Heart right ventricle (tissue), 16 donors: Measurements from ENCODE around the gene C1orf87. TPM values are rescaled to one million over a fixed set of nuclear protein-coding genes. Genes with fewer than 3 reads are reported as not detected.

Experiments used
- ATAC-seq, 8 donors: fragments of 200-7000 bp; cut with Tn5 transposase; one replicate each; pipeline ENCODE4 v1.9.1; 2020; ENCODE audit warnings: mild to moderate bottlenecking in 8 of 8, moderate library complexity in 8 of 8, moderate number of reproducible peaks in 1 of 8
- DNase-seq, 2 donors: peaks; one replicate each; pipeline ENCODE4 v3.0.0-alpha.2; 2020
- H3K27ac ChIP-seq, 10 donors: fragments of 200-600 bp; sonication (generic) in 2 of 10; one replicate each; pipeline versions ENCODE4 v1.5.0 to v1.8.0; 2020 to 2022; ENCODE audit warnings: mild to moderate bottlenecking in 3 of 10
- H3K27me3 ChIP-seq, 7 donors: fragments of 200-600 bp; one replicate each; pipeline ENCODE4 v1.8.0; 2021 to 2022; ENCODE audit warnings: mild to moderate bottlenecking in 2 of 7
- H3K36me3 ChIP-seq, 9 donors: fragments of 200-600 bp; sonication (generic) in 1 of 9; one replicate each; pipeline versions ENCODE4 v1.5.0 to v1.8.0; 2020 to 2022; ENCODE audit warnings: mild to moderate bottlenecking in 2 of 9
- H3K4me1 ChIP-seq, 9 donors: fragments of 200-600 bp; sonication (generic) in 1 of 9; one replicate each; pipeline versions ENCODE4 v1.5.0 to v1.8.0; 2020 to 2022; ENCODE audit warnings: mild to moderate bottlenecking in 4 of 9
- H3K4me3 ChIP-seq, 10 donors: fragments of 200-600 bp; sonication (generic) in 2 of 10; one replicate each; pipeline versions ENCODE4 v1.5.0 to v1.8.0; 2020 to 2022; ENCODE audit warnings: mild to moderate bottlenecking in 7 of 10, moderate library complexity in 2 of 10
- H3K9me3 ChIP-seq, 11 donors: fragments of 200-600 bp in 10 of 11; sonication (generic) in 2 of 11; one replicate each; pipeline versions ENCODE4 v1.5.0 to v1.8.0; 2013 to 2022; ENCODE audit warnings: mild to moderate bottlenecking in 2 of 11, control low read depth in 1 of 11, moderate library complexity in 1 of 11
- CTCF ChIP-seq, 9 donors: fragments of 200-600 bp; sonication (generic) in 2 of 9; IDR thresholded peaks; one replicate each; pipeline versions ENCODE4 v1.5.0 to v1.8.0; 2021 to 2022; ENCODE audit warnings: antibody characterized with exemption in 9 of 9, mild to moderate bottlenecking in 5 of 9, moderate library complexity in 1 of 9
- WGBS, 2 donors: extraction: QIAGEN DNeasy Blood & Tissue Kit; methylation state at CpG; one replicate each; pipeline ENCODE4 v1.1.7; 2013; ENCODE audit warnings: inconsistent platforms in 1 of 2; 5-methylcytosine and 5-hydroxymethylcytosine counted together
- intact Hi-C, 10 donors: fragments of 100-400 bp; cut with DNase I; formaldehyde crosslinking; loops; one replicate each; pipeline versions ENCODE4 v1.11.1 to v1.14.2; 2022
- polyA plus RNA-seq, 2 donors: library from polyadenylated mRNA; stranded (reverse); fragments of 200-250 nt; gene quantifications; one replicate each; pipeline ENCODE4 v1.2.3, GENCODE V29; 2013
- total RNA-seq, 10 donors: library from RNA; stranded (reverse); fragmentation: NEBNext Ultra II Directional in 3 of 10; extraction: Animal tissue kit (Norgen Biotek cat#: 25700) in 3 of 10; gene quantifications; one replicate each; pipeline versions ENCODE4 v1.2.1 to v1.2.4, GENCODE V29; 2021 to 2023
- donor health status: Arrhythmogenic right ventricular cardiomyopathy.
- donor health status: ischemic (EF 13 %, LVEDD 7.1; RV severe dilation, severe dysfunction).
- donor health status: healthy with polysubstance abuse.
- donor health status: DM: no; HTN: yes; CAD: no.
- donor health status: DM: no; HTN: no; CAD: no.
- donor health status: ischemic (EF 25% LVEDD 6.9; RV normal size, moderate dysfunction).
- donor health status: ischemic (EF 25% LVEDD 5.7; RV mildly dilated, moderate dysfunction).
- donor health status: healthy.
- donor health status: DM: yes; HTN: yes; CAD: no.
- donor health status: Ischemic cardiomyopathy.
- donor health status: ischemic (EF 35%, LVEDD 5.7; RV mildly dilated, moderate dysfunction).
- donor health status: nonischemic (EF 11% LVEDD 7.7; RV severe dilation, severe dysfunction).
- donor health status: DM: yes; HTN: yes; CAD: no.
- donor health status: PGD.
- donor health status: ischemic (EF 29% LVEDD 5.4; RV normal size, mild dysfunction).
- donor health status: nonischemic (EF 23%, LVEDD 6.1; RV moderate dilation, normal function).

The C1orf87 gene
- total and polyA plus RNA-seq, 12 donors = not detected

DNA sequence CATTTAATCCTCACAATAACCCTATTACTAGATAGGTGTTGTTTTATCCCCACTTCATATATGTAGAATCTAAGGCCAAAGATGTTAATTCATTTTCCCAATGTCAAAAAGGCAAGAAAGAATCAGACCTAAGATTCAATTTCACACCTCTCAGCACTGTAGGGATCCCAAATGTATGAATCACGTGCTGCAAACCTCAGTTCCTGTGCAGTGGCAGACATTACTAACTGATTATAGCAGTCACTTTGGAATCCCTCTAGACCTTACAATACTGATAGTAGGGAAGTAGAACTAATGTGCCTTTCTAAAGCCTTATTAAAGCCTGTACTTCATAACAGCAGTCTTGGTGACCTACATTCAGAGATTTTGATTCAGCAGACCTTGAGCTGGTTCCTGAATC is 2.3 kb downstream of the C1orf87 start:
- TF ChIP-seq CTCF (IDR thresholded peaks at IDR 0.05) = no peak
- ATAC-seq (no peak), DNase-seq (no peak)
- H3K4me3 ChIP-seq = no peak overlapping the region
- intact Hi-C loops = no loop called here
- H3K36me3 ChIP-seq = no peaks in the 10 kb centered on the region
- peaks cover 0 to 47% (median 36%) of the 10 kb centered on the region in 7 donors for H3K27me3 ChIP-seq
- H3K4me1 ChIP-seq = peaks cover 0 to 11% (median 0%) of the 10 kb centered on the region in 9 donors
- WGBS, 2 donors = 4 to 43% methylated on average over 1 of the region's 1 CpG
- no peaks in the 10 kb centered on the region for H3K9me3 ChIP-seq
- no peak overlapping the region for H3K27ac ChIP-seq

DNA sequence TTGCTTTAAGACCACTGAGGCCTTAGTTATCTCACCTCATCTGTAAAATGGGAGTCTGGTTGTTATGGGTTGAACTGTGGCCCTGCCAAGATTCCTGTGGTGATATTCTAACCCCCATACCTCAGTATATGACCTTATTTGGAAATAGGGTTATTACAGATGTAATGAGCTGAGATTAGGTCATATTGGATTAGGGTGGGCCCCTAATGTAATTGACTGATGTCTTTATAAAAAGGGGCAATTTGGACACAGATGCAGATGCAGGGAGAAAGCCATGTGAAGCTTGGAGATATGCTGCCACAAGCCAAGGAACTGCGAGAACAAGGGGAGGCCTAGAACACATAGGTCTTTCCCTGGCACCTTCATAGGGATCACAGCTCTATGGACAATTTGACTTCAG is 3.9 kb downstream of the C1orf87 start:
- peaks cover 0 to 31% (median 20%) of the 10 kb centered on the region in 7 donors for H3K27me3 ChIP-seq
- ATAC-seq = no peak
- TF ChIP-seq CTCF (IDR thresholded peaks at IDR 0.05) = no peak
- no peak overlapping the region for H3K27ac ChIP-seq
- intact Hi-C loops = no loop called here
- no peaks in the 10 kb centered on the region for H3K9me3 ChIP-seq
- H3K4me3 ChIP-seq = no peak overlapping the region
- no peak for DNase-seq
- H3K36me3 ChIP-seq = no peaks in the 10 kb centered on the region
- WGBS, 2 donors = 100% methylated on average over 1 of the region's 1 CpG
- H3K4me1 ChIP-seq = peaks cover 0 to 11% (median 0%) of the 10 kb centered on the region in 9 donors

DNA sequence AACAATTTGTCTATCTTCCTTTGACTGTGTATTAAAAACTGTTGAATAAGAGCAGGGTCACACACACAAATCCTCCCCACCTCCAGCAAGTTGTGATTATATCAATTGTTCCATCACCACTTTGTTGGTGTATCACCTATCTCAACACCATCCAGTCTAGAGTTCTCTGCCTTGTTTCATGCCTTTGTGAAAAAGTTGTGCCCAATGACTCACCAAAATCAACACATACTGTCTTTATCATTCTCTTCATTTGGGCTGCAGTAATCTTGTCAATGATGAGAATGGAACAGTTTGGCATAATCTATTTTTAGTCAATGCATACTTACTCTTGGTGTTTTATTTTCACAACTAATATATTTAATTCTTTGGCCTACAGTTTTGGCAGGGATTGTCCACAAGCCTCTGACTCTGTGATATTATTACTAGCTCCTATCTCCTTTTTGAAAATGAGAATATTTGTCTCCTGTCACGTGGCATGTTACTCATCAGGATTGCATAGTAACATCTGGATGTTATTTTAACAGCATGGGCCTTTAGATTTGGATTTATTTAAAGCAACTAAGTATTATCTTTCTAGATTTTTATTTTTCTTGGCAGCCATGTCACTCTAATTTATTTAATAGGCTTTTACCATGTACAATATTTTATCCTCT is 5.1 kb downstream of the C1orf87 start:
- 49 to 71% methylated on average over 1 of the region's 1 CpG for WGBS, 2 donors
- intact Hi-C loops = no loop called here
- ATAC-seq (no peak), DNase-seq (no peak)
- peaks cover 0 to 11% (median 0%) of the 10 kb centered on the region in 9 donors for H3K4me1 ChIP-seq
- no peak for TF ChIP-seq CTCF (IDR thresholded peaks at IDR 0.05)
- no peaks in the 10 kb centered on the region for H3K9me3 ChIP-seq
- peaks cover 0 to 19% (median 10%) of the 10 kb centered on the region in 7 donors for H3K27me3 ChIP-seq
- no peaks in the 10 kb centered on the region for H3K36me3 ChIP-seq
- H3K4me3 ChIP-seq = no peak overlapping the region
- no peak overlapping the region for H3K27ac ChIP-seq

GRCh38 chr1:60066001-60066400 is 7.6 kb downstream of the C1orf87 start:
- 85 to 88% methylated on average over 1 of the region's 1 CpG for WGBS, 2 donors
- Histone ChIP-seq H3K36me3 (no peaks in the 10 kb centered on the region), H3K27me3 (no peaks in the 10 kb centered on the region), H3K27ac (no peak overlapping the region), H3K4me1 (peaks cover 0 to 11% (median 0%) of the 10 kb centered on the region in 9 donors), H3K4me3 (no peak overlapping the region), H3K9me3 (no peaks in the 10 kb centered on the region)
- no peak for TF ChIP-seq CTCF (IDR thresholded peaks at IDR 0.05)
- intact Hi-C loops = no loop called here
- no peak for ATAC-seq
- DNase-seq = no peak
